HG02763 (cell line): Measurements from ENCODE around the gene ALDOC.
A peak's percentile ranks its signal among the peaks of the same experiment; 100 is the strongest.
"Not testable (repeated sequence)": the region's sequence is repeated elsewhere in the genome, so short reads cannot be mapped to it uniquely, and the experiment has no call there.

Source experiments
- ATAC-seq: cut with Tn5 transposase; IDR thresholded peaks from one replicate; pipeline ENCODE4 v1.9.1; 2021; ENCODE audit warnings: mild to moderate bottlenecking, moderate library complexity; ENCODE audit not compliant: unreplicated experiment

ALDOC gene

DNA sequence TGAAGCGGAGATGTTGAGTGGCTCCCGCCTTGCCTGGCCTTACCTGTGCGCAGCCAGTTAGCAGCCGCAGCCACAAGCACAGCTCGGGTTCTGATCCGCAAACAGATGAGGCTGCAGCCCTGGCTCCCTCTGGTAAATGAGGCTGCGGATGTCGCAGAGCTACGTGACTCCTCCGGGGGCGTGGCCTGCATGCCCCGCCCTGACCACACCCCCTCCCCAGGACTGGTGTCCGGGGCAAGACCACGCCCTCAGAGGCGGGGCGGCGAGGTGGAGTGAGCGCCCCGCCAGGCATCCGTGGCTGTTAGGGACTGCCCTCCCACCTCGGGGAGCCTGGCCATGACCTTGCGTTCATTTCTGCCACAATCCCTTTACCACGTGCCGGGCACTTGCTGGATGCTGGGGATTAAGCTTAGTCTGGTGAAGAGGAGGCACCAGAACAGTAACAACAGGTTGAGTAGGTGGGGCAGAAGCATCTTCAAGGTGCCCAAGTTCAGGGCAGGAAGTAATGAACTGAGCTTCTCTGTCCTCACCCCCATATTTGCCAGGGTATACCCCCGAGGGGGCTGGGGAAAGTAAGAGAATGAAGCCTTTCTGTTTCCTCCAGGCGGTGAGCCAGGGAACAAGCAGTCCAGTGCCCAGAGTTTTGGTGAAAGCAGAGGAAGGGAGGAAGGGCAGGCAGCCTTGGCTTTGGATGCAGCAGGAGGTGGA, at the start of gene ALDOC:
Gene ALDOC, minus strand, starts transcription at position 138 of the 708 bp plus-strand sequence. CDS start 1,363 bp downstream, outside the sequence.
- ATAC-seq = peak; percentile 78

DNA sequence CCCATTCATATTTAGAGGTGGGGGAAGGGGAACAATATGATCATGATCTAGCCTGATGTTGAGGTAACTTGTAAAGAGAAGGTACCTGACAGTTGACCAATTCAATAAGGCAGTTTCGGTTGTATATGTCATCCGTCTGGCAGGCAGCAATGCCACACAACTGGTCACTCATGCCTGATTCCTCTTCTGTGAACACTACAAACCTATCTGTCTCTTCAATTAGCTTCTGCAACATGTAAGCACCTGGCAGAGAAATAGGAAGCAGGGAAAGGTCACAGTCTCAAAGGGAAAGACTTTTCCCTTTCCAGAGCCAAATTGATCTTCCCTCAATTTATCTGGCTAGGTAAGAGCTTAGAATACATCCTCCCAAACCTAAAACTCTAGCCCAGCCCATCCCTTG, 47.5 kb upstream of the ALDOC start:
- ATAC-seq = no peak

DNA sequence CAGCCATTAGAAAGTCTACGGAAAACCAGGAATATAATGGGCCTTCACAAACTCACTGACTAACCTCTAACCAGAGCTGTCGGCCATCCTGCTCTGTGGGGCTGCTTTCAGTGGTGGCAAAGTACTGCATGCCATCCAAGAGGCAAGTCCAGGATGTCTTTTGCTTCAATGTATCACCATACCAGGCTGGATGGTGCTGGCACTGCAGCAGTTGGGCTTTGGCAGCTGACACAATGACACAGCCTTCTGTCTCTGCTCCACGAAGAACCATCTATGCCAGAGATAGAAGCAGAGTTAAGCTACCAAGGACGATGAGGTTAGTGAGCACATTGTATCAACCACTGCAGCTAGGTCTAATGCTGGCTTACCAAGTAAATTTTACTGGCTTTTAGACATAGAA, 47.0 kb upstream of the ALDOC start:
- no peak for ATAC-seq

DNA sequence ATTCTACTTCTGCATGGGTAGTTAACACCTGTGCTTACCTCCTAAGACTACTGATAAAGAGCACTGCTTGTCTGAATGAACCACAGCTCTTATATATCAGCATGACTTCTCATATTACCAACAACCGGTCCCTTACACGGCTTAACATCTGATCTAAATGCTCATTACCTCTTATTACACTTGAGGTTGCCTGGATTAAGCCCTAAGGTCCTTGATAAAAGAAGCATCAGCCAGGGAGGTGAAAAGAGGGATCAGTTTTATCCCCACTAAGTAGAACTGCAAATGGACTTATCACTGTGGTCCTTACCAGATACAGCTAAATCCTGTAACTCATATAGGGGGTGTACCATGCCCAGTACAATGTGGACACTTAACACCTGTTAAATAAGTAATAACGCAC, 45.5 kb upstream of the ALDOC start:
- ATAC-seq = no peak

DNA sequence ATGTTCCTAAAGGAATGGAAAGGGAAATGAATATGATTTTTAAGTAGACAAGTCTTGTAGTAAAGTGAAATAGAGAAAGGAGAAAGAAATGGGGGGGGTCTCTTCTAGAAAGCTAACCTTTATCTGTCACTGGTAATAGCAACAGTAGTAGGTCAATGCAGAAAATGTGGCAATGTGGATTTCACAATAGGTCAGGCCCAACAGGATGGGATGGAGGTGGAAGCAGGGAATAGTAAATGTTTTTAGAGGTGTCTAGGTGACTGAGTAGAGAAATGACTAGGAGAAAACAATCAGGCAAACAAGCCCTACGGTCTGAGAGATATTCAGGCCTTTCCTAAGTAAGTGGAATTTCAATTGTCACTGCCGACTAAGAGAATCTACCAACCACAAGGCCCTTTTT, 43.3 kb upstream of the ALDOC start:
- no peak for ATAC-seq

DNA sequence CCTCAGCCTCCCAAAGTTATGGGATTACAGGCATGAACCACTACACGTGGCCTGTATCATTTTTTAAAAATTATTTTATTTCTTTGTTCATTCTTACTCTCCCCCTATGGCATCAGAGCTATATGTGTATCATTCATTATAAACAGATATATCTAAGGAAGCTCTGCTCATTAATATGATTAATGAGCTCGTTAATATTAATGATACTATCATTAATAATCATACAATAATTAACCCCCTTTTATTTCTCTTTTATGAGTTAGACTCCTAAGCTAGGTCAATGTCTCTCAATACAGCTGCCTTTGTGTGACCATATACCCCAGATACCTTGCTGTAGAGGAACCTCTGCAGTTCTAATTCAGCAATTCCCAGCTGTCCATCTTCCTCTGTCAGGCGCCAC, 41.8 kb upstream of the ALDOC start:
- ATAC-seq = no peak

DNA sequence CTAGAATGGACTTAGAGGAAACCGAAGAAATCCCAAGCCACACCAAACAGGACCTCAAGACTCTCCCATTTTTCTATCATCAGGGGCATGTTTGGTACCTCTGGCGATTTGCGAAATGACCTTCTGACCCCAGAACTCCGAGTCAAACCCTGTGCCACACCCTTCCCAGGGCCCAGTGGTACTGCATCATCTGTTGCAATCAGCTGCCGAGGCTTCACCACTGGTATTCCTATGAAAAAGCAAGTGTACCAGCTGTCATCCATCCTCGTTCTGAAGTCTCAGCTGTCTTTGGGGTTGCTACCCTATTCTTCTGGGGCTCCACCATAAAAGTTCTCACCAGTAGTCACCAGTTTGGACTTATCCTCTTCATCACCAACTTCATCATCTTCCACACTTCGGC, 39.6 kb upstream of the ALDOC start:
- no peak for ATAC-seq

DNA sequence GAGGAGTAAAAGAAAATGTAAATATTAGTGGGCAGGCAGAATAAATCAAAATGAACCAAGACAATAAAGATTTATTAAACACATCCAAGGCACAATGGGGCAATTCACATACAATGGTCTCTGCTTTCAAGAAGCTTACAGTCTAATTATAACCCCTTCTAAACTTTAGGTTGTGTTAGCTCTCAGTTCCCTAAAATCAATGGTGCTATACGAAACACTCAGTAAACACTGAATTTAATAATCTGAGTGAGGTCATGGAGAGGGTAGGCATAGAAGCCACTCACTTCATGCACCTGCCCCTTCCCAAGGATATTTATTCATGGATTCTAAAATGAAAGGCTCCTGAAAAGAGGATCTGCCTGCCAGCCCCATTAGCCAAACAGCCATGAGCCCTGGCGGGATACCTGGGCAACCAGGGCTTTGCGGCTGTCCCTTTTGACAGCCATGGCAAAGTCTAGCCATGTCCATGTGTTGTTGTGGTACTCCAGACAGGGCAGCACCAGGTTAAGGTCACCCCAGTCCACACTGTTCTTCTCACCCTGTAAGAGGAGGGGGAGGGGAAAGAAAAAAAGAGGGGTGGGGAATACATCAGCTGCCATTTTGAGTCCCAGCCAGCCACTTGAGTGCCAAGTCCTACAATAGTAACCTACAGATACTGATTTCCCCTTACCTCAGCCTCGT, 38.7 kb upstream of the ALDOC start:
- ATAC-seq = no peak

DNA sequence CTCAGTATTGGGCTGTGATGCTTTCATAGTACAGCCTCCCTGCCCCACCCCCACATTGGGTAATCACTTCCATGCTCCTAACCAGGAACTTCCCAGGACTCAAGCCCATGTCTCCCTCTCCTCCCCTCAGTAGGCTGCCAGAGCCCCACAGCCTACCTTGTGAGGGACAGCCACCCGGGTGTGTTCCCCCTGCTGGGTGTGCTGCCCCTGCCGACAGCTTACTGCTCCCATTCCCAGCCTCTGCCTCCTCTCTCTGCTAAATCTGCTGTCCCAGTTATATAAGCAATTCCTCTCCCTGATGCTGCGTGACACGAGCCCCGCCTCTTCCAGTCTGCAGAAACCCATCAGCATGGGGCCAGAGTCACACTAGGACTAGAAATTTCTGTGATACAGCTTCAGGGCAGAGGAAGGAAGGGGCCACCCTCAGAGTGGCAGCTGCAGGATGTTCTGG, 37.3 kb upstream of the ALDOC start, which contains the start of gene RSKR:
Gene RSKR, minus strand, starts transcription at position 255 of the 451 bp plus-strand sequence. Its CDS starts 24 bp downstream, at position 231.
- ATAC-seq = no peak

DNA sequence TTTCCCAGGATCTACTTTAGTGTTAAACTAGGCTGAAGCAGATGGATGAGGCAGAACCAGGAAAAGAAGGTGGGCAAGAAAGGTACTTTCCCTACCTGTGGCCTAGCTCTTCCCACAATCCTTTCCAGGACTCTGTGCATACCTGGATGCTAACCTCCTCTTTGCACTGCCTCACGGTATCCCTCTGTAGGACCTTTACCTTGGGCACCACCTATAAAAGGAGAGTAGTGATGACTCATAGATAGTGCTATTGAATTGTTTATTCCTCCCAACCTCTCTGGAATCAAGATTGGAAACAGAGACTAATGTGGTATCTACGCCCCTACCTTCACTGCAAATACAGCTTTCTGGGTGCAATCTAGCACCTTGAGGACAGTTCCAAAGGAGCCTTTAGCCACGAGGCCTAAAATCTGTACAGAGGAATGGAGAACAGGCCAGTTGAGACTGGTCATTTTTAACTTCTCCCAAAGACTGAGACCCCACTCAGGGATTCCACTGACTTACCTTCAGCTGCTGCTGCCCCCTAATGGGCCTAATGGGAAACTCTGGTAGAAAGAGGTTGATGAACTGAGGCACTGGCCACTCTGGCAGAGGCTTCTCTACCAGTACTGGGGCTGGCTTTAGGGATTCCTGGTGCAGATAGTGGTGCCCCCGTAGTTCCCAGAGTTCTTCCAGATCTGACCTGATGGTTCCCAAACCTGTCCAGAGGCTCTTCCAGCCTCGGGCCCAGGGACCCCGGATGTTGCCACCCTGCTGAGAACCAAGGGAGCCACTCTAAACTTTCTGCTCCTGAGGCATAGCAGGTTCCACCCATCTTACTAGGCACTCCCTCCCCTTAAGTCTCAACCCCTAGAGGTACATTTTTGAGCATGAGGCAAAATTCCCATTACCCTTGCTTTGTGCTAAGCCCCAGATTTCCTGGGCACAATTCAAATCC, 36.5 kb upstream of the ALDOC start:
- no peak for ATAC-seq

DNA sequence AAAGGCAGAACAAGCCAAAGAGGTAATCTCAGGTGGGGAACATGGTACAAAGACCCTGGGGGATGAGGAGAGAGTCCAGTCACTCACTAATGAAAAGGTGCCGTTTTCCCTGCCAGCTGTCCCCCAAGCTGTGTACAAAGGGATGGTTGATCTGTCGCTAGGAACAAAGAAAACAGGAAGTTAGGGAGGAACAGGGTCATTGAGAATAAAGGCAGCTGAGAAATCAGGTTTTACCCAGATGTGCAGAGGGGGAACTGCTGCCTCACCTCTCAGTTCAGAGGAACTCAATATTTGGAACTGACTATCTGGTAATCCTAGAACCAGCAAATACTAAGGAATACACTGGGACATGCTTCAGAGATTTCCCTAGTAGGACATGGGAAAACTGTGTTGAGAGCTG, 35.8 kb upstream of the ALDOC start:
- no peak for ATAC-seq

DNA sequence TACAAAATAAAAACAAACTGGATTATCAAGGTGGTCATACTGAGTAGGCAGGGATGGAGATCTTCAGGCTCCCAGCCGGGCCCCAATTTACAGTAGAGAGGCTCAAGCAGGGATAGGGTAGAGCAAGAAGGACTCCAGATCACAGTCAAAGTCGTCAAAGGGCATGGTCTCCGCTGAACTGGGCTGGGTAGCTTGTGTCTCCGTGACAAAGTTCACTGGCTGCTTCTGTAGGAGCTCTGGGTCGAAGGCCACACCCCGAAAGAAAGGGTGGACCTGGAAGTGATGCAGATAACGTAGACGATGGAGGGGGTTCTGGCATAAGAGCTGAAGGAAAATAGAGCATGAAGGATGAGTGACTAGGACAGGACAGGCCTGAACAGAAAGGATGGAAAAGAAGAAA, 33.7 kb upstream of the ALDOC start:
- no peak for ATAC-seq

DNA sequence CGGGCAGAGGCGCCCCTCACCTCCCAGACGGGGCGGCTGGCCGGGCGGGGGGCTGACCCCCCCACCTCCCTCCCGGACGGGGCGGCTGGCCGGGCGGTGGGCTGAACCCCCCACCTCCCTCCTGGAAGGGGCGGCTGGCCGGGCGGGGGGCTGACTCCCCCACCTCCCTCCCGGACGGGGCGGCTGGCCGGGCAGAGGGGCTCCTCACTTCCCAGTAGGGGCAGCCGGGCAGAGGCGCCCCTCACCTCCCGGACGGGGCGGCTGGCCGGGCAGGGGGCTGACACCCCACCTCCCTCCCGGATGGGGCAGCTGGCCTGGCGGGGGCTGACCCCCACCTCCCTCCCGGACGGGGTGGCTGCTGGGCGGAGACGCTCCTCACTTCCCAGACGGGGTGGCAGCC, 27.3 kb upstream of the ALDOC start:
- ATAC-seq = not testable (repeated sequence)

DNA sequence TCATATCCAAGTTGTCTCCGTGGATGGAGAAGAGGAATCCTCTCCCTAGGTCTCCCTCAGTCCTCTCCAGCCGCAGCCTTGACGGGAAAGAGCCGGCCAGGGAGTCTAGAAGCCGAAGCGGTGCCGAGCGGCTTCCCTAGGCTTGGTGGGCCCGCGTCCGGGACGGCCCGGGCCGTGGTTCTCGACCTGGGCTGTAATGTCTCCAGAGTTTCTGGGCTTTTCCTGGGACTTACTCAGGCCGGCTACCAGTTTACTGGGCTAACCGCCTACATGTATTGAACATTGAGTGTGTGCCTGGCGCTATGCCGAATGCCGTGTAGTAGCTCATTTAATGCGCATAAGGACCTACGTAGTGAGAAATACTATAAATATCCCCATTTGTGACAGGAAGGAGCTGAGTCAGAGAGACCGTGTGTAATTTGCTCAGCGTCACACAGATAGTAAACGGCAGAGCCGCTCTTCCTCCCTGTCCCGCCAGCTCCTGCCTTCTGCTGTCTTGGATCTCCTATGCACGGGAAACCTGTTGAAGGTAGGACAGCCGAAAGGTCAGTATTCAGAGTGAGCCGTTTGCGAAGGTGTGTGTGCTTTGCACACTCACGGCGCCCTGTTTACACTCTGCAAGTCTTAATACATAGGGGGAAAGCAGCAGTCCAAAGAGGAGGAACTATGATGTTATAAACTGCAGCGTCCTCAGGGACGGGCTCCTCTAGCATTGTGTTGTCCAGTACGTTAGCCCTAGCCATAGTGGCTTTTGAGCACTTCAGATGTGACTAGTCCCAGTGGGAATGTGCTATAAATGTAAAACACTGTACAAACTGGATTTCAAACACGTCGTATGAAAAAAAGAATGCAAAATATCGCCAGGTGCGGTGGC, 22.9 kb upstream of the ALDOC start:
- peak; percentile 37 for ATAC-seq

DNA sequence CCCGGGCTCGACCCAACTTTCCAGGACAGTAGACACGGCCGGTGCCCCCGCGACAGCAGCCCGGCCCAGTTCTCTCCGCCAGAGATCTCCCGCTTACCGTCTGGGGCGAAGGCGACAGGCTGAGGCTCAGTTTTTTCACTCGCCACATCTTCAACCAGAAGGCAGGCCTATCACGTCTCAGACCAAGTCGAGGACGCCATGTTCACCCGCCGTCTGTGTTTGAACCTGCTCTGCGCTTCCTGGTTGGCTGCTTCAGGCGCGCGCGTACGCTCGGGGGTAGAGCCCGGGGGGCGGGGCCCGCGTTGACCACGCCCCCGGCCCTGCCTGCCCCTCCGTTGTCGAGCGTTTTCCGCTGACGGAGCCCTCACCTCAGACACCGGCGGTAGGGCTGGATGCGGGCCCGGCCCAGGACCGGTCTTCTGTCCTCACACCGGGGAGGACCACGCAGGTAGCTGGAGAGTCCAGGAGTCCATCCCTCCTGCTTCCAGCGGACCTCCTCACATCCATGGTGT, 22.2 kb upstream of the ALDOC start, which contains the start of gene SPAG5:
Gene SPAG5, minus strand, starts transcription at position 227 of the 512 bp plus-strand sequence. Its CDS starts 79 bp downstream, at position 148.
- peak; percentile 85 for ATAC-seq

DNA sequence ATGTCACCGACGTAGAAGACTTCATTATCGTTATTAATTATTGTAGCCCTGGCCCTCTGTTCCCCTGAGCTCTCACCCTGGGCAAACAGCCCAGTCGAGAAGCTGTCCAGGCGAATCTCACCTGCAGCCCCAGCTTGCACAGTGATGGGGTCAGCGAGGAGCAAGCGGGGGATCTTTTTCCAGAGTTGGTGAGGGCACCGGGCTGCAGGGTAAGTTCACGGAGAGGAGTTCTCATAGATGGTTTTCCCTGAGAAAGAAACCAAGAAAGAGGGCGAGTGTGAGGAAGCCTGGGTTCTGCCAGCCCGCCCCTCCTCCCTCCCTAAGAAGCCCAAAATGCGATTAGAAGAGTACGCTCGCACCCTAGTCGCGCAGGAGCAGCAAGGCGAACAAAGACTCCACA, 21.7 kb upstream of the ALDOC start:
- ATAC-seq = no peak

DNA sequence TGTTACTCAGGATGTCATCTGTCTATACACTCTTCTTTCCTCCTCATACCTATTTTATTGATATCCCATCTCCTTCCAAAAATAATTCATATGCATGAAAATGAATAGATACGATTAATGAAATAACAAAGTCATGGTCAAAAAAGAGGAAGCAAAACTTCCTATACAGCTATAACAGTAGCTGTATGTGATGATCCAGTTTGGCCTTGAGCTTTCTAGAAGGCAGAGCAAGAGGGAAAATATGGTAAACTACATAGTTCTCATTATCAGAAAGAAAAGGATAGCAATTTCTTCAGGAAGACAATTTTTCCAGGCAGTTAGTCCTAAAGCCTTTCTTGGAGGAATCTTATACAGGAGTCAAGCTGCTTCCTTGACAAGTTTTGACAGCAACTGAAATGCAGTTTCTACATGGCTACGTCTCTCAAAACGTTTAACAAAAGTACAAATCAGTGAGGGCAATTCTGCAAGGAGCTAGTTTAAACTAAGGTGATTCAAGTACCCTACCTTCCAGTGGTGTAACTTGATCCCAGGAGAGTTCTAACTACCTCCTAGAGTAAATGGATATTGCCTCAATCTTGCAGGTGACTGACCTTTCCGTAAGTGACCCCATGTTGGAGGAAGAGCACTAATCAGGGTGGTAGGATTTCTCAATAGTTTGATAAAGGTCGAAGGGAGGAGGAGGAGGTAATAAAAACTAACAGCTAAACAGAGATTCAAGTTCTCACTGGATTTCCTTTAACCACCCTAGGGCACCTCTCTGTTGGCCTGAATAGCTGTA, 21.1 kb upstream of the ALDOC start:
- ATAC-seq = no peak

DNA sequence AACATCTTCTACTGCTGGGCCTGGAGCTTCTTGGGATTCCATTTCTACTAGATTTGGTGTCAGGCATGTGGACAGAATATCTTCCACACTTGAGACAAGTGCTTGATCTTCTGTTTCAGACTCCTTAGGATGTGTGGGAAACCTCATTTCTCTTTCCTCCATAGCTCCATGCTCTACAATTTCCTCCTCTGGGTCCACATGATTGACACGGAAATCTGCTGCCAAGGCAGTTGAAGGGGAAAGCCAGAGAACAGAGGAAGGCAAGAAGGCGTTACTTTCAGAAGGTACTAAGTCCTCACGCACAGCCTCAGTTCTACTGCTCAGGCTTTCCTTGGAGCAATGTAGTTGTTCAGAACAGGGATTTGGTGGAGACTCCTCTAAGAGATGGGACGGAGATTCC, 15.6 kb upstream of the ALDOC start:
- ATAC-seq = no peak

DNA sequence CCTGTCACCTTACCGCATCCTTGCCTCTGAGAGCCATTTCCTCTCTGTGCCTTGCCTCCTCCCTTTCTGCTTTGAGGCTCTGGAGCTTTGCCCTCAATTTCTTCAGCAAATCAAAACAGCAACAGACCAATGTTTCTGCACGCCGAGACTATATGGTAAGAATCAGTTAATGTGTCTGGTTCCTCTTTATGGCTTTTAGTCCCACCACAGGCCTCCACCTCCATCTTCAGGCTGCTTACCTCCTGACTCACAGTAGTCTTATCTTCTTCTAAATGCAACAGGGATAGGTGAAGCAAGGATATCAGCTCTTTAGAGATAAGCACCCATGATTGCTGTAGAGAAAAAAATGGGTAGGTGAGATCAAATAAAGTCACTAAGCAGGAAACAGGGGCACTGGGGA, 9.2 kb upstream of the ALDOC start:
- ATAC-seq = no peak
